ENCODE results near the gene PKP1.

PKP1 gene

DNA sequence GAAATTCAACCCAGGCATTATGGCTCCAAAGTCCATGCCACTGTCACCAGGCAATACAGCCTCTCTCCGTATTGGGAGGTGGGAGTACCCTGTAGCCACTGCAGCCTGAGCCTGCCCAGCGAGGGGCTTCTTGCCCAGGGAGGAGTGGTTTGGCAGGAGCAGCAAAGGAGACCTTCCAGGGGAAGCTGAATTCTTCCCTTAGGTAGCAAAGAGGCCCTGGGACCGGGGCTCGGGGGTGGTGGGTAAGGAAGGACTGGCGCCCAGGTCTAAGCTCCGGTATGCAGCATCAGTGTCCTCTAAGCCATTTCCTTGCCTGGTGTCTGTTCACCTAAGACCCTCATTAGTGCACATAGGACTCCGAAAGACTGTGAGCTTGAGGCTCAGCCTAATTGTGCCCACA is 77.2 kb downstream of the PKP1 start:
- DNase-seq (ENCODE audit: low read depth), result no peak
- TF ChIP-seq, protein P1, sequence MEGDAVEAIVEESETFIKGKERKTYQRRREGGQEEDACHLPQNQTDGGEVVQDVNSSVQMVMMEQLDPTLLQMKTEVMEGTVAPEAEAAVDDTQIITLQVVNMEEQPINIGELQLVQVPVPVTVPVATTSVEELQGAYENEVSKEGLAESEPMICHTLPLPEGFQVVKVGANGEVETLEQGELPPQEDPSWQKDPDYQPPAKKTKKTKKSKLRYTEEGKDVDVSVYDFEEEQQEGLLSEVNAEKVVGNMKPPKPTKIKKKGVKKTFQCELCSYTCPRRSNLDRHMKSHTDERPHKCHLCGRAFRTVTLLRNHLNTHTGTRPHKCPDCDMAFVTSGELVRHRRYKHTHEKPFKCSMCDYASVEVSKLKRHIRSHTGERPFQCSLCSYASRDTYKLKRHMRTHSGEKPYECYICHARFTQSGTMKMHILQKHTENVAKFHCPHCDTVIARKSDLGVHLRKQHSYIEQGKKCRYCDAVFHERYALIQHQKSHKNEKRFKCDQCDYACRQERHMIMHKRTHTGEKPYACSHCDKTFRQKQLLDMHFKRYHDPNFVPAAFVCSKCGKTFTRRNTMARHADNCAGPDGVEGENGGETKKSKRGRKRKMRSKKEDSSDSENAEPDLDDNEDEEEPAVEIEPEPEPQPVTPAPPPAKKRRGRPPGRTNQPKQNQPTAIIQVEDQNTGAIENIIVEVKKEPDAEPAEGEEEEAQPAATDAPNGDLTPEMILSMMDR (IDR thresholded peaks at IDR 0.05; ENCODE audit: control insufficient read depth, extremely low read depth, insufficient read depth), result no peak
- H3K4me3 ChIP-seq (ENCODE audit: low read depth, low read length), result no peak overlapping the region

DNA sequence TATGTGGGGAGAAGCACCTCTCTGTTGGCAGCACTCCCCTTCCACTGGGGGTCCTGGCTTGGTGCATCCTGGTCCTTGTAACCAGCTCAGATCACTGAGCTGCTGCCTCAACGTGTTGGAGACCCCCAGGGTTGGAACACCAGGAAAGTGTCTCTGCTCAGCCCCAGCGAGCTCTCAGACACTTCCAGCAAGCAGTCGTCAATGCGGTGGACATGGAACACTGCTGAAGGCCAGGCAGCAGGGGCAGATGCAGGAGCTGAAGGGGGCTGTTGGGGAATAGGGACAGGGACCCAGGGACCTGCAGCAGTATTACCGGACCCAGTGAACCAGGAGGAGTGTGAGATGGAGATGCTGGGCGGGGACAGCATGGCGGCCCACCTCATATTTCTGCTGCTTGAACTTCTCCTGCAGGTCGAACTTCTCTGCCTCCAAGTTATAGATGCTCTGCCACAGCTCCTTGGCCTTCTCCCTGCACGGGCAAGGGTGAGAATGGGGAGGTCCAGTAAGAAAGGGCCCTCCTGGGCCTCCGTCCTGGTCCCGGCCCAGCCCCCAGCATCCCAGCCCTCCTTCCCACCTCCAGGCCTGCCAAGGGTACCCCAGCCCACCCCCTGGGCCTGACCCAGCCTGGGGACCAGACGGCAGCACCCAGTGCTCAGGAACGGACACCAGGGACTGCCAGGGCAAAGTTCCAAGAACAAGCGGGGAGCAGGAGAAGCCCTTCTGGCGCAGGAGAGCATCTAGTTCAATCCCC is 77.8 kb downstream of the PKP1 start:
- TF ChIP-seq, protein P1 (IDR thresholded peaks at IDR 0.05; ENCODE audit: control insufficient read depth, extremely low read depth, insufficient read depth), result no peak
- no peak overlapping the region for H3K4me3 ChIP-seq (ENCODE audit: low read depth, low read length)
- DNase-seq (ENCODE audit: low read depth), result no peak

DNA sequence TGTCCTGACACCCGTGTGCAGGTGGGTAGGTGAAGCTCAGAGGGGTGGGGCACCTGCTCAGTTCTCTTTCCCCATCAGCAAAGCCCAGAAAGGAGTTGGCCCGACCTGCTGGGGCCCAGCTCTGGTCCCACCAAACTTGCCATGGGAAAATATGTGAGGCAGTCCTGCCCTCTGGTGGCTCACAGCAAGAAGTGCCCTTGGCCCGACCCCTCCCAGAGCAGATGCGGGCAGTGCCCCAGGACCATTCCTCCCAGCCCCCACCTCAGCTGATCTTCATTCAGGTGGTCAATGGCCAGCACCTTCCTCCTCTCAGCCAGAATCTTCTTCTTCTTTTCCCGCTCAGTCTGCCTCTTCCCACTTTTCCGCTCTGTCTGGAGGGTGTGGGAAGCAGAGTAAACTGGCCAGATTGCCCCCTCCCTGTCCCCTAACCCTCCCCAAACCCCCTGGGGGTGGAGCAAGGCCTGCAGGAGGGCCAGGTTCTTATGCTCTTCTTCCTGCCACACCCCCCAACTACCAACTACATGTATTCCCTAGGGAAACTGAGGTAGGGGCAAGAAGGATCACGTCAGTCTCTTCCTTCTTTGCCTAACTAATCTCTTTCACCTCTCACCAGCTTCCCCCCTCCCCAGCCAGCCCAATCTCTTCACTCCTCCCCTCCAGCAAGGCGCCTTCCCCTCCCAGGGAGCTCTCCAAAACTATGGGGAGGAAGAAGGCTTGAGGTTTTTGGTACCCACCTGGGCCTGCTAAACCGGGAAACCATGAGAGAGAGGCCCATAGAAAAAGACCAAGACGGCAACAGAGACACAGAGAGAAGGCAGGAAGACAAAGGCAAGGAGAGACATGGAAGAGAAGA is 78.6 kb downstream of the PKP1 start:
- no peak overlapping the region for H3K4me3 ChIP-seq (ENCODE audit: low read depth, low read length)
- DNase-seq (ENCODE audit: low read depth), result peak; percentile 22
- TF ChIP-seq, protein P1 (IDR thresholded peaks at IDR 0.05; ENCODE audit: control insufficient read depth, extremely low read depth, insufficient read depth), result peak; percentile 87

DNA sequence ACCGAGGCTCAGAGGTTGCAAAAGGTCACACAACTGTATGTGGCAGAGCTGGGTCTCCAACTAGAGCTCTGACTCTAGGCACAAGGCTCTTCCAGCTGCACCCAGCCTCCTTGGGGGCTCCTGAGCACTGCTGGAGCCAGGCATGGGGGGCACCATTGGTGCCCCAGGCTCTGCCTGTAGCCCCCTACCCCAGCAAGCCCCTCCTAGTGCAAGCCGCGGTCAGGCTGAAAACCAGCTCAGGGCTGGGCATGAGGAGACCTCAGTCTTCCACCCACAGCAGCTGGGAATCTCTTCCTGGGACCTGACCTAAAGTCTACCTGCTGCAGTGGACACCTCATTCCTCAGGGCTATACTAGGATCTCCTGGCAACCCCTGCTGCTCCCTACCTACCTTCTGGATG is 79.6 kb downstream of the PKP1 start:
- DNase-seq (ENCODE audit: low read depth), result no peak
- TF ChIP-seq, protein P1 (IDR thresholded peaks at IDR 0.05; ENCODE audit: control insufficient read depth, extremely low read depth, insufficient read depth), result no peak
- no peak overlapping the region for H3K4me3 ChIP-seq (ENCODE audit: low read depth, low read length)

DNA sequence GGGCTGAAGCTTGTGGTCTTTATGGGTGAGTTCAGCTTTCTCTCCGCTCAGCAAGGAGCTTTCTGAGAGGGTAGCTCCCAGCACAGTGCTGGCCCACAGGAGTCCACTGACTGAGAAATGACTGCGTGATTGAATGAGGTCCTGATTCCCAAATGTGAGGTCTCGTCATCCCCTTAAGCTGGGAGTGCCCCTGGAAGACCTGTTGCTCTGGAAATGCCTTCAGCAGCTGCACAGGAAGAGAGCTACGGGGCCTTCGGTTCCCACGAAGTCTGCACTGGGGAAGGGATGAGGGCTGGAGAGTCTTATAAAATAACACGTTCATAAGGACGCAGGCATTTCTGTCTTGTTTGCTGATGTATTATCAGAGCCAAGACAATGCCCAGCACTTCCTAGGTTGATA is 80.2 kb downstream of the PKP1 start:
- H3K4me3 ChIP-seq (ENCODE audit: low read depth, low read length), result no peak overlapping the region
- DNase-seq (ENCODE audit: low read depth), result peak; percentile 15
- TF ChIP-seq, protein P1 (IDR thresholded peaks at IDR 0.05; ENCODE audit: control insufficient read depth, extremely low read depth, insufficient read depth), result no peak

DNA sequence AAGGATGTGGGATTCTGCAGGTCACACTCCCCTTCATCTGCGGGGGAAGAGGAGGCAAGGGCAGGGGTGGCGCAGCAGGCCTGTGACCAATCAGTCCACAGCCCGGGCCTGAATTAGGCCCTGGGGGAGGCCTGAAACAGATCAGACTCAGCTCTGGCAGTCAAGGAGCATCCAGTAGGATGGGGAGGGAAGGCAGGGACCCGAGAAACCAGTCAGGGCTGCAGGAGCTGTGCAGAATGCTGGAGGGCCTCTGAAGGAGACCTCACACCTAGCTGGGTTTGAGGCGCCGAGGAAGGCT is 81.5 kb downstream of the PKP1 start:
- TF ChIP-seq, protein P1 (IDR thresholded peaks at IDR 0.05; ENCODE audit: control insufficient read depth, extremely low read depth, insufficient read depth), result no peak
- no peak for DNase-seq (ENCODE audit: low read depth)
- H3K4me3 ChIP-seq (ENCODE audit: low read depth, low read length), result no peak overlapping the region

Data from LNCaP clone FGC (cell line).